ENCODE data around the gene ANXA6.

GRCh38 chr5:151101746-151102145, 55.8 kb downstream of the ANXA6 start:
- TF ChIP-seq EZH2 (IDR thresholded peaks at IDR 0.05; ENCODE audit: borderline replicate concordance, insufficient read depth, low read depth, low read length, poor library complexity, severe bottlenecking) (no peak), CTCF (IDR thresholded peaks at IDR 0.05) (no peak)

All from B cell (primary cell).